ENCODE measurements around the gene MTCH2. TPM values are rescaled to one million over a fixed set of nuclear protein-coding genes. Genes with fewer than 3 reads are reported as not detected.
"Not testable (repeated sequence)": the region's sequence is repeated elsewhere in the genome, so short reads cannot be mapped to it uniquely, and the experiment has no call there.

Gene MTCH2
- total RNA-seq (2021; fragmentation: NEBNext Ultra II Directional; extraction: Animal tissue kit (Norgen Biotek cat#: 25700)) = 100 to 1,000 TPM; 132 to 163 (median 143) TPM
- long read RNA-seq, transcript MTCH2-201 (13 exons, 2,587 nt) = major isoform, 166 of 208 reads
- long read RNA-seq, partial matches to known transcripts = 6 of 208 reads
- long read RNA-seq, other reads (novel, unspliced or antisense) = 35 of 208 reads

DNA sequence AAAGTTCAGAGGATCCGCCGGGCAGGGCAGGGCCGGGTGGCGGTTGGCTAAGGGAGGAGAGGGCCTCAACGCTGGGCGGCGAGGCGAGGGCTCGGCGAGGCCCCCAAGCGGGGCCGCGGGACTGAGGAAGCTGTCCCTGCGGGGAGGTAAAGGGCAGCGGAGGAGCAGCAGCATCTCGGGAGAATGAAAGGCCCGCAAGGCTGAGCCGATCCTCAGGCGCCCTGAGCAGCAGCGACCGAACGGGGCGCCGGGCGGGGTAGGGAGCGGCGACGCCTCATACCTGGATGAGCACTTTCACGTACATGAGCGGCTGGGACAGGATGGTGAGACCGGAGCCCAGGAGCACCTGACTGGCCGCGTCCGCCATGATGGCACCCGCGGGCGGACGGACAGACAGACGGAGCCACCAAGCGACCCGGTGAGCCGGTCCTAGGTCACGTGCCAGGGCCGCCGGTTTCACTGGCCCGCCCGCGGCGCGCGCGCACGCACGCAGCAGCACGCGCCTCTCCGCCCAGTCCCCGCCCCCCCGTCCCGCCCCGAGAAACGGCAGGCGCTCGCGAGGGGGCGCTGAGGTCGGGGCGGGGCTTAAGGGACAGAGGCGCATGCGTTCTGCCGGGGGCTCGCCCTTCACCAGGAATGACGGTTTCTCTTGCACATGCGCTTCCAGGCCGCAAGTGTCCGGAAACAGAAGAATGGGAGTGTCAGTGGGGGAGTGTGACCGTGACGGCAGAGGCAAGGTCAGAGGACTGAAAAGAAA lies at the start of gene MTCH2:
MTCH2 (minus strand) TSS at position 461 of the 757 bp plus-strand sequence; CDS start at position 367, 94 bp downstream.
- H3K27ac Mint-ChIP-seq = peak within 1 kb of the TSS; percentile 94
- H3K27me3 Mint-ChIP-seq (ENCODE audit: insufficient read depth) = peaks cover 5% of the 10 kb centered on the region
- peaks cover 11% of the 10 kb centered on the region for H3K36me3 Mint-ChIP-seq (ENCODE audit: low read depth)
- TF ChIP-seq, protein P1, sequence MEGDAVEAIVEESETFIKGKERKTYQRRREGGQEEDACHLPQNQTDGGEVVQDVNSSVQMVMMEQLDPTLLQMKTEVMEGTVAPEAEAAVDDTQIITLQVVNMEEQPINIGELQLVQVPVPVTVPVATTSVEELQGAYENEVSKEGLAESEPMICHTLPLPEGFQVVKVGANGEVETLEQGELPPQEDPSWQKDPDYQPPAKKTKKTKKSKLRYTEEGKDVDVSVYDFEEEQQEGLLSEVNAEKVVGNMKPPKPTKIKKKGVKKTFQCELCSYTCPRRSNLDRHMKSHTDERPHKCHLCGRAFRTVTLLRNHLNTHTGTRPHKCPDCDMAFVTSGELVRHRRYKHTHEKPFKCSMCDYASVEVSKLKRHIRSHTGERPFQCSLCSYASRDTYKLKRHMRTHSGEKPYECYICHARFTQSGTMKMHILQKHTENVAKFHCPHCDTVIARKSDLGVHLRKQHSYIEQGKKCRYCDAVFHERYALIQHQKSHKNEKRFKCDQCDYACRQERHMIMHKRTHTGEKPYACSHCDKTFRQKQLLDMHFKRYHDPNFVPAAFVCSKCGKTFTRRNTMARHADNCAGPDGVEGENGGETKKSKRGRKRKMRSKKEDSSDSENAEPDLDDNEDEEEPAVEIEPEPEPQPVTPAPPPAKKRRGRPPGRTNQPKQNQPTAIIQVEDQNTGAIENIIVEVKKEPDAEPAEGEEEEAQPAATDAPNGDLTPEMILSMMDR (IDR thresholded peaks at IDR 0.05) = peak; percentile 69
- DNase-seq = peak; percentile 95
- H3K4me3 Mint-ChIP-seq = peak within 1 kb of the TSS; percentile 99
- H3K4me1 Mint-ChIP-seq (ENCODE audit: low read depth) = peaks cover 20% of the 10 kb centered on the region
- no peaks in the 10 kb centered on the region for H3K9me3 Mint-ChIP-seq

DNA sequence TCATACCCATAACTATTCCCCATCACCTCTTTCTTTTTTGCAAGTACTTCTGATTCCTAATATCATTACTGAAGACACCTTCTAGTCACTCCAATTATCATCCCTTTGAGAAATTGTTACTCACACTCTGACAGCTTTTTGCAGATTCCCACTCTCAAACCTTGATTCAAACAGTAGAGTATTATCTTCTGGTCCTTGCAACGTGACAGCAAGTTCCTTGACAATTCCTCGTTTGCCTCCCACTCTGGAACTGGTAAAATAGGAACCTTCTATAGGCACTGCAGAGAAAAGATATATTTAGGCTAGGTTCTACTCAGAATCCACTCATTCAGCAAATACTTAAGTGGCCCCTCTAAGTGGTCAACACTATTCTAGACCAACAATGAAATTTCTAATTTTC lies 49.6 kb upstream of the MTCH2 start:
- TF ChIP-seq, protein P1 (IDR thresholded peaks at IDR 0.05) = no peak
- Mint-ChIP-seq H3K4me3 (no peak overlapping the region), H3K36me3 (ENCODE audit: low read depth) (no peaks in the 10 kb centered on the region), H3K27me3 (ENCODE audit: insufficient read depth) (peaks cover 5% of the 10 kb centered on the region; the same call in 1 of the 2 replicates), H3K4me1 (ENCODE audit: low read depth) (no peaks in the 10 kb centered on the region), H3K27ac (no peak overlapping the region), H3K9me3 (no peaks in the 10 kb centered on the region)
- no peak for DNase-seq

DNA sequence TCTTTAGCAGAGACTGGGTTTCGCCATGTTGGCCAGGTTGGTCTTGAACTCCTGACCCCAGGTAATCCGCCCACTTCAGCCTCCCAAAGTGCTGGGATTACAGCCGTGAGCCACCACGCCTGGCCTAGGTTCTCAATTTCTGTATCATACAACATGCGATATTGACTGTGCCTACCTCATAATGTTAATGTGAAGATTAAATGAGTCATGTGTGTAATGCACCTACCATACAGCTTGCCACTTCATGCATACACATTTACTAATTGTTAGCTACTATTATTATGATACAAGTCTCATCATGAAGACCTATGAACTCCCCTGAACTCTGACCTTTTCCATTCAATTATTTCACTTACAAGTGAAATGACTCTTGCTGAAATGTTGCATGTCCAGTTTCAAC lies 47.1 kb upstream of the MTCH2 start:
- H3K9me3 Mint-ChIP-seq = no peaks in the 10 kb centered on the region
- no peaks in the 10 kb centered on the region for H3K36me3 Mint-ChIP-seq (ENCODE audit: low read depth)
- H3K4me1 Mint-ChIP-seq (ENCODE audit: low read depth) = no peaks in the 10 kb centered on the region
- DNase-seq = no peak
- H3K4me3 Mint-ChIP-seq = no peak overlapping the region
- no peak overlapping the region for H3K27ac Mint-ChIP-seq
- H3K27me3 Mint-ChIP-seq (ENCODE audit: insufficient read depth) = peaks cover 7% of the 10 kb centered on the region; the same call in 1 of the 2 replicates
- TF ChIP-seq, protein P1 (IDR thresholded peaks at IDR 0.05) = no peak

DNA sequence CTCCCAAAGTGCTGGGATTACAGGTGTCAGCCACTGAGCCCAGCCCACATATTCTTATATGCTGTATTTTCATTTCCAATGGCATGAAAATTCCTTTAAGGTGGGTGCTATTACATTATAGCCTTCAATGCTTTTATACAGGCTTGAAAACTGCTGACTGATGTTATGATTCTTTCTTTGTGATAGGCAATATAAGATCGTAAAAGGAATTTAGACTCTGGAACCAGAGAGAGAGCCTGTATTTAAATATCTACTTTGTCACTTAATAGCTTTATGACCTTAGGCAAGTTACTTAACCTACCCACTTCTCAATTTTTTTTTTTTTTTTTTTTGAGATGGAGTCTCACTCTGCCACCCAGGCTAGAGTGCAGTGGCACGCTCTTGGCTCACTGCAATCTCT lies 46.6 kb upstream of the MTCH2 start:
- peaks cover 7% of the 10 kb centered on the region; the same call in 1 of the 2 replicates for H3K27me3 Mint-ChIP-seq (ENCODE audit: insufficient read depth)
- H3K27ac Mint-ChIP-seq = no peak overlapping the region
- H3K4me3 Mint-ChIP-seq = no peak overlapping the region
- H3K9me3 Mint-ChIP-seq = no peaks in the 10 kb centered on the region
- TF ChIP-seq, protein P1 (IDR thresholded peaks at IDR 0.05) = no peak
- DNase-seq = no peak
- H3K4me1 Mint-ChIP-seq (ENCODE audit: low read depth) = no peaks in the 10 kb centered on the region
- H3K36me3 Mint-ChIP-seq (ENCODE audit: low read depth) = no peaks in the 10 kb centered on the region

DNA sequence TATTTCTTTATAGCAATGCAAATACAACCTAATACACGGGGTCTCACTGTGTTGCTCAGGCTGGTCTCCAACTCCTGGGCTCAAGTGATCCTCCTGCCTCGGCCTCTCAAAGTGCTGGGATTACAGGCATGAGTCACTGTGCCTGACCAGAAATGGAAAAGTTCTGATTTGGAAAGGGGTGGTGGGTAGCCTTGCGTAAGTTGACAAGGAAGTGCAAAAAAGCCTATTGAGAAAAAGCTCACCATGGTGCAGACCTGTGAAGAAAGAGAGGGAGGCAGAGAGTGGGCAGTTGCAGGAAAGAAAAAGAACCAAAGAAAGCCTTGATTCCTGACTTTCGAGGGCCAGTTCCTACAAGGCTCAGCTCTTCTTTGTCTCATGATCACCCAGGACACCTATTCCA lies 45.8 kb upstream of the MTCH2 start:
- no peaks in the 10 kb centered on the region for H3K4me1 Mint-ChIP-seq (ENCODE audit: low read depth)
- no peak overlapping the region for H3K27ac Mint-ChIP-seq
- no peak for DNase-seq
- no peaks in the 10 kb centered on the region for H3K36me3 Mint-ChIP-seq (ENCODE audit: low read depth)
- H3K27me3 Mint-ChIP-seq (ENCODE audit: insufficient read depth) = peaks cover 7% of the 10 kb centered on the region; the same call in 1 of the 2 replicates
- TF ChIP-seq, protein P1 (IDR thresholded peaks at IDR 0.05) = no peak
- H3K4me3 Mint-ChIP-seq = no peak overlapping the region
- H3K9me3 Mint-ChIP-seq = no peaks in the 10 kb centered on the region

DNA sequence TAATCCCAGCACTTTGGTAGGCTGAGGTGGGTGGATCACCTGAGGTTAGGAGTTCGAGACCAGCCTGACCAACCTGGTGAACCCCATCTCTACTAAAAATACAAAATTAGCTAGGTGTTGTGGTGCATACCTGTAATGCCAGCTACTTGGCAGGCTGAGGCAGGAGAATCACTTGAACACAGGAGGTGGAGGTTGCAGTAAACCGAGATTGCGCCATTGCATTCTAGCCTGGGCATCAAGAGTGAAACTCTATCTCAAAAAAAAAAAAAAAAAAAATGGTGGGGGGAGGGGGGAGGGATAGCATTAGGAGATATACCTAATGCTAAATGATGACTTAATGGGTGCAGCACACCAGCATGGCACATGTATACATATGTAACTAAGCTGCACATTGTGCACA lies 44.3 kb upstream of the MTCH2 start:
- not testable (repeated sequence) for H3K9me3 Mint-ChIP-seq; H3K36me3 Mint-ChIP-seq (ENCODE audit: low read depth); H3K4me1 Mint-ChIP-seq (ENCODE audit: low read depth); DNase-seq; H3K27me3 Mint-ChIP-seq (ENCODE audit: insufficient read depth); H3K4me3 Mint-ChIP-seq; H3K27ac Mint-ChIP-seq
